Neuronal stem cell (in vitro differentiated cells): ENCODE data around the gene PUM2.

Experiments used
- DNase-seq: peaks from one replicate; pipeline ENCODE4 v3.0.0-alpha.2; 2013; ENCODE audit warnings: low spot score
- H2AFZ ChIP-seq: one replicate; pipeline ENCODE4 v1.6.1; 2013; ENCODE audit warnings: mild to moderate bottlenecking, low read length, inconsistent platforms
- H2AK5ac ChIP-seq: 2 replicates; pipeline ENCODE4 v1.6.1; 2013; ENCODE audit warnings: low read depth, mild to moderate bottlenecking, inconsistent platforms, low read length, moderate library complexity, mixed read lengths
- H2BK120ac ChIP-seq: 2 replicates; pipeline ENCODE4 v1.6.1; 2013; ENCODE audit warnings: low read depth, mild to moderate bottlenecking, inconsistent platforms, low read length, moderate library complexity, mixed read lengths
- H2BK12ac ChIP-seq: one replicate; pipeline ENCODE4 v1.6.1; 2013; ENCODE audit warnings: low read length, inconsistent platforms
- H2BK15ac ChIP-seq: 2 replicates; pipeline ENCODE4 v1.6.1; 2013; ENCODE audit warnings: mild to moderate bottlenecking, low read length, inconsistent platforms, mixed read lengths
- H2BK5ac ChIP-seq: one replicate; pipeline ENCODE4 v1.6.1; 2013; ENCODE audit warnings: inconsistent platforms, mild to moderate bottlenecking, low read length, moderate library complexity
- H3K14ac ChIP-seq: one replicate; pipeline ENCODE4 v1.6.1; 2013; ENCODE audit warnings: low read length, inconsistent platforms
- H3K18ac ChIP-seq: 2 replicates; pipeline ENCODE4 v1.6.1; 2013; ENCODE audit warnings: low read length, inconsistent platforms
- H3K23ac ChIP-seq: 2 replicates; pipeline ENCODE4 v1.6.1; 2013; ENCODE audit warnings: low read depth, mild to moderate bottlenecking, mixed read lengths, low read length, inconsistent platforms; ENCODE audit not compliant: poor library complexity
- H3K27ac ChIP-seq: replicated peaks from 3 replicates; pipeline ENCODE4 v1.5.1; 2013; ENCODE audit warnings: low read length, inconsistent platforms
- H3K27me3 ChIP-seq, 3 experiments: 2 replicates each; pipeline ENCODE4 v1.6.1; 2013; ENCODE audit warnings: low read length in 3 of 3, mild to moderate bottlenecking in 2 of 3, inconsistent platforms in 1 of 3, low read depth in 1 of 3, mixed read lengths in 1 of 3, moderate library complexity in 1 of 3; ENCODE audit not compliant: control insufficient read depth in 3 of 3, insufficient read depth in 3 of 3
- H3K36me3 ChIP-seq, 2 donors: replicated peaks in 1 of 2; 2 replicates each; pipeline ENCODE4 v1.6.1; 2013; ENCODE audit warnings: low read length in 2 of 2; ENCODE audit not compliant: control insufficient read depth in 2 of 2, insufficient read depth in 2 of 2
- H3K4ac ChIP-seq: 2 replicates; pipeline ENCODE4 v1.6.1; 2013; ENCODE audit warnings: inconsistent platforms, mild to moderate bottlenecking, low read length, moderate library complexity
- H3K4me1 ChIP-seq, 2 donors: 1 replicate in 1 of 2; 2 replicates in 1 of 2; pipeline ENCODE4 v1.6.1; 2013; ENCODE audit warnings: low read length in 2 of 2, low read depth in 1 of 2; ENCODE audit not compliant: control insufficient read depth in 2 of 2, insufficient read depth in 1 of 2
- H3K4me2 ChIP-seq: one replicate; pipeline ENCODE4 v1.6.1; 2013; ENCODE audit warnings: mild to moderate bottlenecking, low read length, inconsistent platforms; ENCODE audit not compliant: insufficient read depth, poor library complexity, severe bottlenecking
- H3K4me3 ChIP-seq, 2 donors: 2 replicates each; pipeline ENCODE4 v1.5.1; 2013; ENCODE audit warnings: low read length in 2 of 2, mild to moderate bottlenecking in 2 of 2, inconsistent platforms in 1 of 2, moderate library complexity in 1 of 2
- H3K79me1 ChIP-seq: one replicate; pipeline ENCODE4 v1.6.1; 2013; ENCODE audit warnings: low read depth, mild to moderate bottlenecking, inconsistent platforms, low read length, moderate library complexity
- H3K9ac ChIP-seq: one replicate; pipeline ENCODE4 v1.6.1; 2013; ENCODE audit warnings: mild to moderate bottlenecking, low read depth, low read length, inconsistent platforms; ENCODE audit not compliant: poor library complexity
- H3K9me3 ChIP-seq, 2 donors: replicated peaks in 1 of 2; 2 replicates each; pipeline versions ENCODE3 to v1.6.1; 2013; ENCODE audit warnings: low read length in 2 of 2, mild to moderate bottlenecking in 2 of 2, inconsistent platforms in 1 of 2, low read depth in 1 of 2, mixed read lengths in 1 of 2, moderate library complexity in 1 of 2; ENCODE audit not compliant: control insufficient read depth in 2 of 2, insufficient read depth in 1 of 2
- H4K8ac ChIP-seq: one replicate; pipeline ENCODE4 v1.6.1; 2013; ENCODE audit warnings: low read depth, mild to moderate bottlenecking, inconsistent platforms, low read length, moderate library complexity
- H4K91ac ChIP-seq: one replicate; pipeline ENCODE4 v1.6.1; 2013; ENCODE audit warnings: low read length, low read depth, mild to moderate bottlenecking, inconsistent platforms; ENCODE audit not compliant: poor library complexity
- WGBS, 2 donors: extraction: QIAGEN DNeasy Blood & Tissue Kit; methylation state at CpG; one replicate each; pipeline ENCODE4 v1.1.7; 2013; ENCODE audit warnings: missing lambda C conversion rate in 2 of 2, mixed read lengths in 1 of 2; ENCODE audit not compliant: insufficient read length in 2 of 2, insufficient replicate concordance in 1 of 2; ENCODE audit errors: extremely low coverage in 2 of 2; 5-methylcytosine and 5-hydroxymethylcytosine counted together

The PUM2 gene

GRCh38 chr2:20356042-20356441 lies 5.4 kb upstream of the PUM2 start:
- Histone ChIP-seq H3K9me3 (no peaks in the 10 kb centered on the region), H4K91ac (no peak overlapping the region), H3K79me1 (no peaks in the 10 kb centered on the region), H3K27me3 (no peaks in the 10 kb centered on the region), H2BK15ac (no peak overlapping the region), H3K27ac (no peak overlapping the region), H3K4me1 (peaks cover 10 to 14% of the 10 kb centered on the region in 2 donors), H3K9ac (no peak overlapping the region), H3K23ac (no peak overlapping the region), H2BK12ac (no peak overlapping the region), H3K36me3 (no peaks in the 10 kb centered on the region), H2BK5ac (no peak overlapping the region), H2AK5ac (no peak overlapping the region), H2AFZ (no peak overlapping the region), H4K8ac (no peak overlapping the region), H2BK120ac (no peak overlapping the region), H3K4me3 (no peak overlapping the region), H3K4me2 (no peak overlapping the region), H3K14ac (no peak overlapping the region), H3K18ac (no peak overlapping the region), H3K4ac (no peak overlapping the region)
- no peak for DNase-seq
- no CpG with 5 or more reads among the region's 3 CpGs for WGBS, 2 donors

DNA sequence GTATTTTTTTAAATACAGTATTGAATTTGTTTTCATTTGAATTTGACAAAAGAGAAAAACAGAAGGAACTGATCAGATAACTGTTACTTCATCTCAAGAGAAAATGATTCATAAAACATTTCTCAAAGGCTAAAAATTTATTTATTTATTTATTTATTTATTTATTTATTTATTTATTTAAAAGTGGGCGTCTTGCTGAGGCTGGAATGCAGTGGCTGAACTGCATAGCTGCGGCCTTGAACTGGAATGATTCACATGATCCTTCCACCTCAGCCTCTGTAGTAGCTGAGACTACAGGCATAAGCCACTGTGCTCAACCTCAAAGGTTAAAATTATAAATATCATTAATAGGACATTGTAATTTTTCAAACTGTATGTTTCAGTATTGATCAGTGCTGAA lies 4.5 kb upstream of the PUM2 start:
- Histone ChIP-seq H3K4me3 (no peak overlapping the region), H2BK5ac (no peak overlapping the region), H3K36me3 (no peaks in the 10 kb centered on the region), H3K4ac (no peak overlapping the region), H2BK120ac (no peak overlapping the region), H3K23ac (no peak overlapping the region), H4K91ac (no peak overlapping the region), H2AK5ac (no peak overlapping the region), H3K18ac (no peak overlapping the region), H3K4me1 (peaks cover 10 to 15% of the 10 kb centered on the region in 2 donors), H4K8ac (no peak overlapping the region), H3K79me1 (no peaks in the 10 kb centered on the region), H3K4me2 (no peak overlapping the region), H2AFZ (no peak overlapping the region), H2BK15ac (no peak overlapping the region), H2BK12ac (no peak overlapping the region), H3K9ac (no peak overlapping the region), H3K14ac (no peak overlapping the region), H3K27ac (no peak overlapping the region), H3K27me3 (no peaks in the 10 kb centered on the region), H3K9me3 (no peaks in the 10 kb centered on the region)
- no CpG with 5 or more reads among the region's 2 CpGs for WGBS, 2 donors
- DNase-seq, result no peak

DNA sequence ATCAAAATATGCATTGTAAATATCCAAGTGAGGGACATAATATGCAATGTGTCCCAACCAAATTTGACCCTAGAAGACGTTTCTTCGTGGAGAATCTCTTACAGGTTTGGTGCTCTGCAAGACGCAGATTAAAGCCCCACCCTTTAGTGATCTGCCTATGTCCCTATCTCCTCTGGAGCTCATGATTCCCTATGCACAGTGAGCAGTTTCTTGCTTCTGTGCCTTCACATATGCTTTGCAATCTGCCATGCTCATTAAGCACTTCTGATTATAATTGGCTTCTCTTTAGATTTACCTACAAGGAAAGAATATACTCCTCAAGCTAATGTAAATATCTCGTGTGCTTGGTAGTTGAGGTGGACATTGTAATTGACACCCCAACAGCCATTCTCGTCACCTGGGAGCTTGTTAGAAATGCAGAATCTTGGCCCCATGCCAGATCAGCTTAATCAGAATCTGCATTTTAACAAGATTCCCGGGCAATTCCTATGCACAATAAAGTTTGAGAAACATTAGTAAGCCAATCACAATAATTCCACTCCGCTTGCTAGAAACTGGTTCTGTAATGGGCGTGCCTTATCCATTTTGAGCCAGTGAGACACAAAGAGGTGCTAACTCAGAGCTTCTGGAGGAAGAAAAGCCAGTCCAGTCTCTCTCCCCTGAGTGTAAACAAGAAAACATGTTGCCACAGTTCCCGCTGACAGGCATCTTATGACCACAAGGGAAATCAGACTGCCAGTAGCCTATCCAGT lies 2.8 kb upstream of the PUM2 start:
- H3K36me3 ChIP-seq, result peaks cover 0 to 7% of the 10 kb centered on the region in 2 donors
- no CpG with 5 or more reads among the region's 9 CpGs for WGBS, 2 donors
- H3K4me3 ChIP-seq, result no peak overlapping the region
- no peaks in the 10 kb centered on the region for H3K79me1 ChIP-seq
- H2BK5ac ChIP-seq, result no peak overlapping the region
- H2BK12ac ChIP-seq, result no peak overlapping the region
- no peak overlapping the region for H4K8ac ChIP-seq
- H3K4me2 ChIP-seq, result no peak overlapping the region
- H2AK5ac ChIP-seq, result no peak overlapping the region
- no peak overlapping the region for H3K27ac ChIP-seq
- H2BK120ac ChIP-seq, result no peak overlapping the region
- H2AFZ ChIP-seq, result peak overlapping the region; percentile 81
- no peak overlapping the region for H2BK15ac ChIP-seq
- H3K23ac ChIP-seq, result no peak overlapping the region
- no peaks in the 10 kb centered on the region for H3K27me3 ChIP-seq
- no peak overlapping the region for H4K91ac ChIP-seq
- no peak overlapping the region for H3K4ac ChIP-seq
- H3K14ac ChIP-seq, result no peak overlapping the region
- H3K9me3 ChIP-seq, result no peaks in the 10 kb centered on the region
- peaks cover 16 to 17% of the 10 kb centered on the region in 2 donors for H3K4me1 ChIP-seq
- H3K9ac ChIP-seq, result no peak overlapping the region
- DNase-seq, result no peak
- H3K18ac ChIP-seq, result no peak overlapping the region

DNA sequence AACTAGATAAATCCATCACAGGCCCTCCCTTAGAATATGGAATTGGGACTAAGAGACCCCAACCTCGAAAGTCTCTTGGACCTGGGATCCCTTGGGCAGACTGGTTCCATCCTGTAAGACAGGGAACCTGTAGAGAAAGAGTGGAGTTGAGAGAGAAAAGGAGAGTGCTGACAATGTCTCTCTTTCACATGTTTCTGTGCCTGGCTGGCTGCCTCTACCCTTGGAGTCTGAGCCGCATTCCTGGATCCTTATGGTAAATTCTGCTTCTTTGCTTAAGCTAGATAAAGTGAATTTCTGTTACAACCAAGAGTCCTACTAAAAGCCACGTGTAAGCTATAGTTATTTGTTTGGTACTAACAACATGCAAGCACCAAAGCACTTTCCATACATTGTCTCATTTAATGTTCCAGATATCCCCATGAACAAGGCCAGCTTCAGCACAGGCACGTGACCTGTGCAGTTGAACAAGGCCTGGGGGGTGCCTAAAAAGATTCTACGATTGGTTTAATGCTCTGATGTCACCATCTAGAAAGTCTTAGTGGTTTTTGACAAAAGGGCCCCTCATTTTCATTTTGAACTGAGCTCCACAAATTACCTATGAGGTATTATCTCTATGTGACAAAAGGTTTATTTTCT lies 2.1 kb upstream of the PUM2 start:
- no peak overlapping the region for H3K23ac ChIP-seq
- no peak overlapping the region for H3K4ac ChIP-seq
- H3K36me3 ChIP-seq, result peaks cover 0 to 13% of the 10 kb centered on the region in 2 donors
- no peaks in the 10 kb centered on the region for H3K79me1 ChIP-seq
- H3K14ac ChIP-seq, result no peak overlapping the region
- H3K4me2 ChIP-seq, result no peak overlapping the region
- no CpG with 5 or more reads among the region's 5 CpGs for WGBS, 2 donors
- no peak overlapping the region for H4K8ac ChIP-seq
- no peak overlapping the region for H2BK5ac ChIP-seq
- peaks cover 18 to 19% of the 10 kb centered on the region in 2 donors for H3K4me1 ChIP-seq
- no peak overlapping the region for H2BK120ac ChIP-seq
- H2AK5ac ChIP-seq, result no peak overlapping the region
- H3K9me3 ChIP-seq, result no peaks in the 10 kb centered on the region
- no peak overlapping the region for H3K9ac ChIP-seq
- H2BK12ac ChIP-seq, result no peak overlapping the region
- H3K27ac ChIP-seq, result no peak overlapping the region
- H3K4me3 ChIP-seq, result no peak overlapping the region
- no peaks in the 10 kb centered on the region for H3K27me3 ChIP-seq
- no peak overlapping the region for H3K18ac ChIP-seq
- peak overlapping the region; percentile 81 for H2AFZ ChIP-seq
- H2BK15ac ChIP-seq, result no peak overlapping the region
- H4K91ac ChIP-seq, result no peak overlapping the region
- no peak for DNase-seq
